Heart left ventricle (tissue), 13 donors: Measurements from ENCODE around the gene THBS1.

Experiments used
- POLR2A ChIP-seq, 2 donors: fragments of 450-650 bp; IDR thresholded peaks; one replicate each; pipeline ENCODE4 v1.6.1; 2017; ENCODE audit warnings: antibody characterized with exemption in 2 of 2, mild to moderate bottlenecking in 2 of 2, moderate library complexity in 2 of 2
- TF ChIP-seq, protein P1 (sequence below), 12 donors: fragments of 200-600 bp; sonication (generic) in 4 of 12; IDR thresholded peaks; one replicate each; pipeline versions ENCODE4 v1.5.0 to v1.8.0; 2018 to 2022; ENCODE audit warnings: antibody characterized with exemption in 12 of 12, mild to moderate bottlenecking in 5 of 12
- donor health status: ischemic (EF 13 %, LVEDD 7.1; RV severe dilation, severe dysfunction).
- donor health status: DM: no; HTN: yes; CAD: no.
- donor health status: DM: no; HTN: no; CAD: no.
- donor health status: ischemic (EF 25% LVEDD 6.9; RV normal size, moderate dysfunction).
- donor health status: ischemic (EF 25% LVEDD 5.7; RV mildly dilated, moderate dysfunction).
- donor health status: ischemic (EF 35%, LVEDD 5.7; RV mildly dilated, moderate dysfunction).
- donor health status: nonischemic (EF 11% LVEDD 7.7; RV severe dilation, severe dysfunction).
- donor health status: DM: yes; HTN: yes; CAD: no.
- donor health status: PGD.
- donor health status: ischemic (EF 29% LVEDD 5.4; RV normal size, mild dysfunction).
- donor health status: nonischemic (EF 23%, LVEDD 6.1; RV moderate dilation, normal function).

GRCh38 chr15:39599871-39600270 is 19.0 kb downstream of the THBS1 start:
- TF ChIP-seq, protein P1, sequence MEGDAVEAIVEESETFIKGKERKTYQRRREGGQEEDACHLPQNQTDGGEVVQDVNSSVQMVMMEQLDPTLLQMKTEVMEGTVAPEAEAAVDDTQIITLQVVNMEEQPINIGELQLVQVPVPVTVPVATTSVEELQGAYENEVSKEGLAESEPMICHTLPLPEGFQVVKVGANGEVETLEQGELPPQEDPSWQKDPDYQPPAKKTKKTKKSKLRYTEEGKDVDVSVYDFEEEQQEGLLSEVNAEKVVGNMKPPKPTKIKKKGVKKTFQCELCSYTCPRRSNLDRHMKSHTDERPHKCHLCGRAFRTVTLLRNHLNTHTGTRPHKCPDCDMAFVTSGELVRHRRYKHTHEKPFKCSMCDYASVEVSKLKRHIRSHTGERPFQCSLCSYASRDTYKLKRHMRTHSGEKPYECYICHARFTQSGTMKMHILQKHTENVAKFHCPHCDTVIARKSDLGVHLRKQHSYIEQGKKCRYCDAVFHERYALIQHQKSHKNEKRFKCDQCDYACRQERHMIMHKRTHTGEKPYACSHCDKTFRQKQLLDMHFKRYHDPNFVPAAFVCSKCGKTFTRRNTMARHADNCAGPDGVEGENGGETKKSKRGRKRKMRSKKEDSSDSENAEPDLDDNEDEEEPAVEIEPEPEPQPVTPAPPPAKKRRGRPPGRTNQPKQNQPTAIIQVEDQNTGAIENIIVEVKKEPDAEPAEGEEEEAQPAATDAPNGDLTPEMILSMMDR (IDR thresholded peaks at IDR 0.05) = no peak
- TF ChIP-seq POLR2A (IDR thresholded peaks at IDR 0.05) = no peak
